HG02642 (cell line): ENCODE data around the gene ERCC6L2.

Experiments
- ATAC-seq: cut with Tn5 transposase; IDR thresholded peaks from one replicate; pipeline ENCODE4 v1.9.1; 2021; ENCODE audit warnings: mild to moderate bottlenecking; ENCODE audit not compliant: unreplicated experiment, poor library complexity

The ERCC6L2 gene

DNA sequence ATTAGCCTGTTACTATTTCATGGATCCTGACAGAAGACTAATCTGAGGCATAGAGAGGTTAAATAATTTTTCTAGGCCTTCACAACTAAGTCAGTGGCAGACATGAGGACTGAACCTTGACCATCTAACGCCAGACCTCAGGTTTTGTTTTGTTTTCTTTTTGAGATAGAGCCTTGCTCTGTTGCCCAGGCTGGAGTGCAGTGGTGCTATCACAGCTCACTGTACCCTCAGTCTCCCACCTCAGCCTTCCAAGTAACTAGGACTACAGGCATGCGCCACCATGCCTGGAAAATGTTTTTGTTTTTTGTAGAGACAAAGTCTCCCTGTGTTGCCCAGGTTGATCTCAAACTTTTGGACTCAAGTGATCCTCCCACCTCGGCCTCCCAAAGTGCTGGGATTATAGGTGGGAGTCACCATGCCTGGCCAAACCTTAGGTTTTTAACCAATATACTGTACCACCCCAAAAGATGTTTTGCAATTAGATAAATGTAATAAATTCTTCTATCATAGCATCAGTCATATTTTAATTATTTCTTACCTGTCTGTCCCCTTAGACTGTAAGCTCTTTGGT lies 35.4 kb downstream of the ERCC6L2 start:
- no peak for ATAC-seq

DNA sequence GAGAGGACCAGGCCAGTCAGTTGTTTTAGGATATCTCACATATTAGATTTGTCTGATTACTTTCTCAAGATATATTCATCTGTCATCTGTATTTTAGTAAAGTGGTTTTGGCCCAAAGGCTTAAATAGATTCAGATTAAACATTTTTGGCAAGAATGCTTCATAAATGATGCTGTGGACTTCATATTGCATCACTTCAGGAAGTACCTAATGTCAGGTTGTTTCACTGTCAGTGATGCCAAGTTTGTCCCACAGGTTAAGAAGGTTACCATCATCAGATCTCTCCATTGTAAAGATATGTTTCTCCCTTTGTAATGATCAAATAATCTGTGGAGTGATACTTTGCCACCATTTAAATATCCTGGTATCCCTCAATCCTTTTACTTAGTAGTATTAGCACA lies 37.3 kb downstream of the ERCC6L2 start:
- ATAC-seq = no peak

DNA sequence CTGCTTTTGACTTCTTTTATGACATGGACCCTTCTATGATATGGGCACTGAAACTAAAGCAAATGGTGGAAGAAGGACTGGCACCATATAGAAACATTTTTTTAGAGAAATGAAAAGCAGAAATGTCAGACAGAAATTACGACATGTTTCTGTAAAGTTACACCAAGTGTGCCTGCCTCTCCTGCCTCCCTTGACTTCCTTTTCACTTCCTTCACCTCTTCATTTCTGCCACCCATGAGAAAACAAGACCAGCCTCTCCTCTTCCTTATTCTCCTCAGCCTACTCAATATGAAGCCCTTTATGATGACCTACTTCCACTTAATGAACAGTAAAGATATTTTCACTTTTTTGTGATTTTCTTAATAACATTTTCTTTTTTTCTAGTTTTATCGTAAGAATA lies 44.5 kb downstream of the ERCC6L2 start:
- no peak for ATAC-seq

DNA sequence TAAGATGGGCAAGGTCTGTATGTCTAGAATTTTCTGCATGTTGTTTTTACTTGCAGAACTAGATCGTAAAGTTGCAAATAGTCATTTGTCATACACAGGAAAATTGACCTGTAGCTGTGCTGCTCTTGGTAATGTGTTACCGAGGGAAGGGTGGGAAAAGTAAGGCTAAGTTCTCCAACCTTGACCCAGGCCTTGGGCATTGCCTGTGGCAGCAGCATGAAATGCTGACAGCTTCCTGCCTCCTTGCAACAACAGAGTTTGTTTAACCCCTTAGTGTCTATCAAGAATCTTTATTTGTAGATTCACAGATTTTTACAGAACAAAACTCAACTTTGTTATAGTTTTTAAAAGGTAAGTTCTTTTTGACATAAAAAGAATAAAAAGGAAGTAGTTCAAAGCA lies 48.3 kb downstream of the ERCC6L2 start:
- no peak for ATAC-seq

DNA sequence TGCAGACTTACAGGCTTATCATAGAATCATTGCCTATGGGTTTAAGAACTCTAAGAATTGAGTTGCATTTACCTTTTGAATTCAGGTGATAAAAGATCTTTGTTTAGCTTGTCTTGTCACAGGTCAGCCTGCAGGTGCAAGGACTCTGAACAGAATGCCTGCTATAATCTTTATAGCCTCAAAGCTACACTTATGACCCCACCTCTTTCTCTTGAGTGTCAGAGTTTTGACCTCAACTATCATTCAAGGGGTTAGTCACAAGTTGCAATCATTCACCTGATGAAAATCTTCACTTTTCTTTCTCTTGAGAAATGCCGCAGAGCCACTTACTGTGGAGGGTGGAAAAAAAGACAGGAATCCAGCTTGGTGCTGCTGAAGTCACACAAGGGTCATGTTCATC lies 49.5 kb downstream of the ERCC6L2 start:
- no peak for ATAC-seq

DNA sequence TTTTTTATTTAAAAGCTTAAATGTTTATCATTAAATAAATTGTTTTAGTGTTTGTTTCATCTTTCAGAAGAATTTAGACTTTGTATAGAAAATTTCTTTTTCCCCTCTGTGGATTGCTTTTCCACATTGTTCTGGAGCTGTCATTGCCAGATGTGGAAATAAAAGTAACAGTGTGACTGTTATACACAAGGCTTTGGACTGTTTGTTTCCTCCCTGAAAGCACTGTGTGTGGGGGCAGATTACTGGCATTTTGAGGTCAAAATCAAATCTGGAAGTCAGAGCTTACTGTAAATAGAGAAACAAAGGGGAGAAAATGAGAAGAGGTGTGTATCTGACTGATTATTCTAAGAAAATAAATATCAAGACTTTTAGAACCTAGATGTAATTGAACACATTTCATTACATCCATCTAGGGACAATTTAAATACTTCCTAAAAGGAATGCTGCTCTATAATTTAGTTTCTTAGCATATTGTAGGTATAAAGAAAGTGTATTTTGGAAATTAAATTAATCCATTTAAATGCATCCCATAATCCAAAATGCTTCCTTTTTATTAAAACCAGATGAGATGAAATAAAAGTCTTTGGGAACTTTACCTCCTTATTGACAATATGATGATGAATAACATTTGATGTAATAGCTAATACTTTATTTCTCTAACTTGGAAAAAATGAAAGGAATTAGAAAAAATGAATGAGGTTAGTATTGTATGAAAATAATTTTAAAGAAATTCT lies 51.9 kb downstream of the ERCC6L2 start:
- ATAC-seq = no peak

DNA sequence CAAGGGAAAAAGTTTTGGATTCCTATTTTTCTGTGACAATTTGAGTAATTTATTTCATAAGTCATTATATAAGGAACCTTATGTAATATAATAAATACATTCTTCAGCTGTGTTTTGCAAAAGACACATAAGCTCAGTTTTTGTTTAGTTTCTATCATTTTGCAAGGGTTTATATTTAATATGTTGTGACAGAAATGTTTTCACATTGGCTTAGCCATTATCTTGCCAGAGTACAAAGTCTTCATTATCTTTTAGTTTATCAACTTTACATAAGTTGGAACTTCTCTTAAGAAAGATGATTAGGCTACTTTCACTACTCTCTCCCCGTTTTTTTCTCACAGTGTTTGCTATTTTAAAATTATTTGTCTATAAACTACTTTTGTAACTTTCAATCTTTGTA lies 54.8 kb downstream of the ERCC6L2 start:
- ATAC-seq = no peak

DNA sequence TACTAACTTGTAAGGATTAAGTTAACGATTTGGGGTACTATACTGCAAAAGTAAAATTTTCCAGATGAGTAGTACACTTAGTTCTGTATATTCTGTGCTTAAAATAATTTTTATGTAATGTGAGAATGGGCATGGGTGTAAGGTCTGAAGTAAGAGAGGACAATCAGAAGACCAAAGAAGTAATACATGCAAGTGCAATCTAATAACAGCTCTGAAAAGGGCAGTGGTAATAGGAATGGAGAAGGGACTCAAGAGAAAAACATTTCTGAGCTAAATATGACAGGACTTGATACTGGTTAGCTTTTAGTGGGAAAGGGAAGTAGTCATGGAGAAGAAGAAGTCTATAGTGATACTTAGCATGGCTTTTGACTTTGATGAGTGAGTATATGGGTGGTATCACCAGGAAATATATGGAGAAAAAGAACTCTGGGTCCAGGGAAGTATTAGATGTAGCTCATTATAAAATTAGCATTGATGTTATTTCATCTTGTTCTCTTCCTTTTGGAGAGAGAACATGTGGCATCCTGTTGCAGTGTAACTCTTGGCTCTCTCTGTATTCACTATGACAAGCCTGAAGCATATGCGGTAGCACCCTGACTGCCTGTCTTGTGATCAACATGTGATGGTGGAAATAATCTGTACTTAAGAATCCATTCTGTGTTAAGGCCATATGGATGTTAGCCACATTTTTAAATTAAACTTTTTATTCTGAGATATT lies 60.5 kb downstream of the ERCC6L2 start:
- no peak for ATAC-seq

DNA sequence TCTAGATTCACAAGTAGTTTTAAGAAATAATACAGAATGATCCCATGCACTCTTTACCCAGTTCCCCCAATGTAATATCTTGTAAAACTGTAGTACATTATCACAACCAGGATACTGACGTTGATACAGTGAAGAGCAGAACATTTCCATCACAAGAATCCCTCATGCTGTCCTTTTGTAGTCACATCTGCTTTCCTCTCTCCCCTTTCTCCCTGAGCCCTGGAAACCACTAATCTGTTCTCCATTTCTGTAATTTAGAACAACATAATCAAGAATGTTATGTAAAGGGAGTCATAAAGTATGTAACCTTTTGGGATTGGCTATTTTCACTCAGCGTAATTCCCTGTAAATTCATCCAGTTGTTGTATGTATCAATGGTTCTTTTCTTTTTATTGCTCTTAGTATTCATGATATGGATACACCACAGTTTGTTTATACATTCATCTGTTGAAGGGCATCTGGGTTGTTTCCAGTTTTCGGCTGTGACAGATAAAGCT lies 61.1 kb downstream of the ERCC6L2 start:
- no peak for ATAC-seq

DNA sequence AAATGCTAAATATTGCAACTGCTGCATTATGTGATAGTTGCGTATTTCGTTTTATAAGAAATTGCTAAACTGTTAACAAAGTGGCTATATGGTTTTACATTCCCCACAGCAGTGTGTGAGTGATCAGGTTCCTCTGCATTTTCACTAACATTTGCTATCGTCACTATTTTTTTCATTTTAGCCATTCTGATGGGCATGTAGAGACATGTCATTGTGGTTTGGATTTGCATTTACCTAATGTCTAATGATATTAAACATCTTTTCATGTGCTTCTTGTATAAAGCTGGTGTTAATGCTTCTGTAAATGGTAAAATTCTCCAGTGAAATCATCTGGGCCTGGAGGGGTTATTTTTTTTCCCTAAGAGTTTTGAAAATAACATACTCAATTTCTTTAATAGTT lies 61.6 kb downstream of the ERCC6L2 start:
- ATAC-seq = no peak

DNA sequence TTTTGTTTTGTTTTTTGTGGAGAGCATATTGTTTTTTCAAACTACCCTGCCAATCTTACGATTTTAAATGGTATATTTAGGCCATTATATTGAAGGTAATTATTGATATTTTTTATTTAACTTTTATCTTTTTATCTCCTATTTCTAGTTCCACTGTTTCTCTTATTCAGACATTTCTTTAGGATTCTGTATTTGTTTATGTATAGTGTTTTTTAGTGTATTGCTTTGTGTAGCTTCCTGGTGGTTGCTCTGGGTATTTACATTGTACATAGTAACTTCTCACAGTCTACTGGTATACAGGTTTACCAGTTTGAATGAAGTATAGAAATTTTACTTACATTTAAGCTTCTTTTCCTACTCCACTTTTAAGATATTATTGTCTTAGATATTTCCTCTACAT lies 63.2 kb downstream of the ERCC6L2 start:
- no peak for ATAC-seq

DNA sequence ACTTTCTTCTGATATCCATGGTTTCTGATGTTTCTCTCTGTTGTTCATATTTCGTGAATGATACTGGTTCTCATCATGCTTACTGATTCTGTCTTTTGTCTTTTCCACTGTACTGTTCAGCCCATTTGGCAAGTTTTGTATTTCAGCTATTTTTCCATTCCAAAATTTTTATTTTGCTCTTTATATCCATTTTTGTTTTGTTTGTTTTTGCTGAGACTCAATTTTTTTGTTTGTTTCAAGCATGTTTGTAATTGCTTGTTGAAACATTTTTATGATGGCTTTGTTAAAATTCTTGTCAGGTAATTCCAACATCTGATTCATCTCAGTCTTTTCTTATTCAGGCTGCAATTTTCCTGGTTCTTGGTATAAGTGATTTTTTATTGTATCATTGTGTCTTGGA lies 64.0 kb downstream of the ERCC6L2 start:
- no peak for ATAC-seq

DNA sequence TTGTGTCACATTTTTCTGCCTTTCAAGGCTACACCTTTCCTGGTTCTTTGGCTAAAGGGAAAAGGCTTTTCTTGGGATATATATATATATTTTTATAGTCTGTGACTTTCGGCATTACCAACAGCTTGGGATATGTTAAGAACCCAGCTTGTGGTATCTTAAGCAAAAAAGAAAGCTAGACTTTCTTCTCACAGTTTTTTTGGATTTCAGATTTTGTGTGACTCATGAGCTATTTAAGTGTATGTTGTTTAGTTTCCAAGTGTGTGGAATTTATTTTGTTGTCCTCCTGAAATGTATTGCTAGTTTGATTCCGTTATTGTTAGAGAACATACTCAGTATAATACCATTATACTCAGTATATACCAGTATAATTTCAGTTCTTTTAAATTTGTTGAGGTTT lies 64.8 kb downstream of the ERCC6L2 start:
- no peak for ATAC-seq

DNA sequence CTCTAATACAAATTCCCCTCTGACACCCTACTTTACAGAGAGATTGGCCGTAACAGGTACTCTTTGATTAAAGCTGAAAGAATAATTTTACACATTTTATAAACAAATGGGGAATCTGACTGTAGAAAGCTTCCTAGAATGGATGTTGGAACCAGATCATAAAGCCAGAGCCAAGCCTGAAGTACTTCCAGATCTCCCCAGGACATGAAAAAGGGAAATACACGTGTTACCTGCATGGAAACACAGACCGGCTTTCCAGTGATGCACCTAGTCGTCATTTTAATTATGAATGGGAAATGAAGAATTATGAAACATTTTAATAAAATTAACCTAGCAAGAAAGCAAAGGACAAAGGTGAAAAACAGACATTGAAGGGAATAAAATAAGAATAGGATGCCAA lies 66.5 kb downstream of the ERCC6L2 start:
- ATAC-seq = no peak

DNA sequence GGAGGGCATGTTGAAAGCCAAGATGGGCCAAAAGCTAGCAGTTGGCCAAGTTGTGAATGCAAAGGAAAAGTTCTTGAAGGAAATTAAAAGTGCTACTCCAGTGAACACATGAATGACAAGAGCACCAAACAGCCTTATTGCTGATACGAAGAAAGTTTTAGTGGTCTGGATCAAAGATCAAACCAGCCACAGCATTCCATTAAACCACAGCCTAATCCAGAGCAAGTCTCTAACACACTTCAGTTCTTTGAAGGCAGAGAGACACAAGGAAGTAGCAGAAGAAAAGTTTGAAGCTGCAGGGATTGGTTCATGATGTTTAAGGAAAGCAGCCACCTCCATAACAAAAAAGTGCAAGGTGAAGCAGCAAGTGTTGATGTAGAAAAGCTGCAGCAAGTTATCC lies 71.6 kb downstream of the ERCC6L2 start:
- ATAC-seq = no peak

DNA sequence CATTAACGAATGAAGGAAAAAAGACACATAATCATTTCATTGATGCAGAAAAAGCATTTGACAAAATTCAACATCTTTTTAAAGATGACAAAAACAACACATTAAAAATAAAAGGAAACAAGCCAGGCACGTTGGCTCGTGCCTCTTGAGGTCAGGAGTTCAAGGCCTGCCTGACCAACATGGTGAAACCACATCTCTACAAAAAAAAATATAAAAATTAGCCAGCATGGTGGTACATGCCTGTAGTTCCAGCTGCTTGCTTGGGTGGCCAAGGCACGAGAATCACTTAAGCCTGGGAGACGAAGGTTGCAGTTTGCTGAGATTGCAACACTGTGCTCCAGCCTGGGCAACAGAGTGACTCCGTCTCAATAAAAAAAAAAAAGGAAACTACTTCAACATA lies 77.0 kb downstream of the ERCC6L2 start:
- no peak for ATAC-seq

DNA sequence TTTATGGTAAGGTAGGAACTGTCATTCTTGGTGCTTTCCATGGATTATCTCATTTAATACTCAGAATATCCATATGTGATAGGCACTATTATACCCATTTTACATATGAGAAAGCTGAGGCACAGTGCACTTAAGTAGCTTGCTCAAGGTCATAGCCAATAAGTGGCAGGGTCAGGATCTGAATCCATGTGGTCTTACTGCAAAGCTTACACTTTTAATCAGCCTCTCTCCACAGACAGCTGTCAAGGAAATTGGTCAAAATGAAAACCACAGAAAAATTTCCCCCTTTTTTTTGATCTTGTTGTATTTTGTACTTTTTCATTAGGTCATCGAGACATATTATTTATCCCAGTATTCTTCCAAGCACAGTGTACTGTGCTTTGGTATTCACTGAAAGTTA lies 78.5 kb downstream of the ERCC6L2 start:
- ATAC-seq = no peak

DNA sequence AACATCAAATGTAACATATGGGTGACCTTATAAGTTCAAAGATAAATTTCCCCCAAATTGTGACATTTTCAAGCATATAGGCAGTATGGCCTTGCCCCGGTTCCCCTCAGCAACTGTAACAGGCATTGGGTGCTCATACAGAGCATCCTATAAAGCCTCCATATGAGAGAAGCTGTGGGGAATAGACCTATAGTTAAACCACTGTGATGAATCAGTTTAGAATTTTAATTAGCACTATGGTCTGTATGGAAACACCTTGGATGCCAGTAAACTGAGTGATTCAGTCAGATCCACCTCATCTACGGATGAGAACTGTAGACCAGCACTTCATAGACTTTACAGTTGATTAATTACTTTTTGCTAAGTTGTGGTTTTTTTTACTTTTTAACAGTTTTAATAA lies 79.4 kb downstream of the ERCC6L2 start:
- no peak for ATAC-seq

DNA sequence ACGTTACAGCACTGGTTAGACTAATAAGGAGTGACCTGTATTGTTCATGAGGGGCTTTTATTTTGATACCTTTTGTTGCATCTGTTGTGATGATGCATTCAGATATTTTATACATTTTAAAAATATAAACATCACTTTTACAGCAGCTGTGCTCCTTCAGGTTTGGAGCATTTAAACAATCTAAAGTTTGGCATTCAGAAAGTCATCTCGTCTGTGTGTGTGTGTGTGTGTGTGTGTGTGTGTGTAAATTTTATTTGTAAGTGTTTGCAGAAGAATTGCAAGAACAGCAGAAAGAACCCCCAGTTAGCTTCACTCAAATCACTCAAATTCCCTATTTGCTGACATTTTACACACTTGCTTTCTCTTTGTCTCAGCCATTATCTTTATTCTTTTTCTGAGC lies 87.4 kb downstream of the ERCC6L2 start:
- no peak for ATAC-seq

DNA sequence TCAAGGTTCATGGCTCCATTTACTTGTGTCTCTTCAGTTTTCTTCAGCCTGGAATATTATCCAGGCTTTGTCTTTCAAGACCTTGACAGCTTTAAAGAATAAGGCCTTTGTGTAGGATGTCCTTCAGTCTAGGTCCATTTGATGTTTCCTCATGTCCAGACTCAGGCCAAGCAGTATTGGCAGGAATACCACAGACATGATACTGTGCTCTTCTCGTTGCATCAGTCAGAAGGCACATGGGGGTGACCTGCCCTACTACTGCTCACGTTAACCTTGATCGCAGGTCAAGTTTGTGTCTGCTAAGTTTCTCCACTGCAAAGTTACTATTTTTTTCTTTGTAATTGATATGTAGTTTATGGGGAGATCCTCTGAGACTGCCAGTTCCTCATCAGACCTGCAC lies 88.2 kb downstream of the ERCC6L2 start:
- ATAC-seq = no peak

DNA sequence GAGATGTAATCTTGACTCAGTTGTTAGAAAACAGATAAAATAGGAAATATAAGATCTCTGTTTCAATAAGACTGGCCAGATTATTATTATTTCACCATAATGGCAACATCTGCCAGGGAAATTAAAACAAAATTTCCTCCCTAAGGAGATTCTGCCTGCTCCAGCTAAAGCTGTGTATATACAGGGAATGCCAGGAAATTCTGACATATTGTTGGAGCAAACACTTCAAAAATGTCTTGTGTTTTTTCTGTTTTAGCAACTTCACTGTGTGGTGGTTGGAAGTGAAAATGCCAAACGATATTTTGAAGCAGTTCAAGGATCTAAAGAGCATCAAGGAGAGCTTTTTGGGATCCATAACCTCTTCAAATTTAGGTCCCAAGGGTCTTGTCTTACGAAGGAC lies 90.8 kb downstream of the ERCC6L2 start:
- no peak for ATAC-seq

DNA sequence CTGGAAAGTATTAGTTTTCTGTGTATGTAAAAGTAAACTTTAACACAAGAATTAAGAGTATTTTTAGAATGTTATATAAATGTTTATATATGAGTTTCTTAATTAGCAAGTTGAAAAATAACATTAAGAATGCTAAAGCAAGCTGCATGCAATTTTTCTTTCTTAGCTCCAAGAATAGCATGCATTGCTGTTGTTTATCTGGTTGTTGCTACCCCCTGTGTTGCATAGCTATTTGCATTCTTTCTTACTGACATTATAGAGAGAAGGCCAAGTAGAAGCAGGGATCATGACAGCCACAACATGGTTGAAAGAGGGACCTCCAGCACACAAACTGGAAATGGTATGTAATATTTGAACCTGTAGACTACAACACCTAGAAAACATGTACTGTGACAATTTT lies 94.8 kb downstream of the ERCC6L2 start:
- ATAC-seq = no peak
